ENCODE measurements around the gene C8B.

The C8B gene

DNA sequence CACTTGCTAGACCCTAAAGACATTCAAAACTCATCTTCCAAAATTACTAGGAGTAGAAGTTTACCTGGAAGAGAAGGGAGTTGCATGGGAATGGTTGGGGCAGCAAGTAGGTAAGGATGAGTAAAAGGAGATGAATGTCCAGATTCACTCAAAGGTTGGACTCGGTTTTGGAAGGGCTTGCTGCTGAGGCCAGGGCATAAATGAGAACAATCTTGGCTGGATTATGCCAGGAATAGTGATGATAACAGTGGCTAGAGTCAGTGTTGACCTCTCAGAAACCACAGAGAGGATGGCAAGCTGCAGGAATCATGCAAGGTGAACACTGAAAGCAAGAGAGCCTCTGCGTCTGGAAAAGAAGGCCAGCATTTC, 67.8 kb downstream of the C8B start:
- Histone ChIP-seq H3K36me3 (ENCODE audit: insufficient read depth, low read length) (no peaks in the 10 kb centered on the region), H3K27ac (no peak overlapping the region), H3K4me3 (no peak overlapping the region), H3K9me3 (ENCODE audit: low read depth, low read length) (no peaks in the 10 kb centered on the region), H3K9ac (ENCODE audit: insufficient read length) (no peak overlapping the region)
- DNase-seq (ENCODE audit: low read depth, low spot score) = no peak
- TF ChIP-seq FOXP2 (optimal IDR thresholded peaks at IDR 0.05; ENCODE audit: control extremely low read depth, extremely low read length, insufficient read depth) (no peak), EZH2 (IDR thresholded peaks at IDR 0.05) (no peak), POLR2AphosphoS5 (IDR thresholded peaks at IDR 0.05; ENCODE audit: borderline replicate concordance, low read depth, low read length) (no peak)

DNA sequence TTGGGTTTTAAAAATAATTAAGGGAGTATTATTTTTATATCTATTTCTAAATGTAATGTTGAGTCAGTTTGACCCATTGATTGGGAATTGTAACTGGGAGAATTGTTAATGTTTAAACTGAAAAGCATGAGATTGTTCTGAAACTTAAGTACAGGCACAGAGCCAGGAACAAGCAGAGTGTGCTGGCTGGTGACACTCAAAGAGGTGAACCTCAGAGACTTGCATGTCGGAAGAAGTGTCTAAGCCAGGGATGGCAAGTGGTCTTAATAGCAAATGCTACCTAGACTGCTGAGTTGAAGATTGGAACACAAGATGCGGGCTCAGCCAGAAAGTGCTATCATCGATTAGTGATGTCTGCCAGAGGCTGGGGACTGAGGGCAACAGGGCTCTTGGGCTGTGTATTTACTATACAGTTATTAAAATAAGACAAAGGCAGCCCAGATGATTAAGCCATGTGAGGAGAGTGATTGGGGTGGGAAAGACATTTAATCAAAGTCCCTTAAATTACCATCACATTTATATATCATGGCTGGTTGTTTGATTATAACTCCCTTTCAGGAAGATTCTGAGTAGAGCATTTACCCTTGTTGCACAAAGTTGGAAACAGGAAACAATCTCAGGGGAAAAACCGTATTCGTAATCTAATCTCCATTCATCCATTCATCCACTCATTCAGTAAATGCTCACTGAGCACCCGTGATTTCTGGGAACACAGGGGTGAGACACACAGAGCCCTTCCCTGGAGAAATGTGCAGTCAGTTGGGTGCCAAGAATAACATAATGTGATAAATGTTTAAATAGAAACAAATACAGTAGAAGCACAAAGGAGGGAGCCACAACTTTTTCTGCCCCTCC, 68.4 kb downstream of the C8B start:
- Histone ChIP-seq H3K9me3 (ENCODE audit: low read depth, low read length) (no peaks in the 10 kb centered on the region), H3K27ac (no peak overlapping the region), H3K9ac (ENCODE audit: insufficient read length) (no peak overlapping the region), H3K36me3 (ENCODE audit: insufficient read depth, low read length) (no peaks in the 10 kb centered on the region), H3K4me3 (no peak overlapping the region)
- no peak for DNase-seq (ENCODE audit: low read depth, low spot score)
- TF ChIP-seq FOXP2 (optimal IDR thresholded peaks at IDR 0.05; ENCODE audit: control extremely low read depth, extremely low read length, insufficient read depth) (no peak), POLR2AphosphoS5 (IDR thresholded peaks at IDR 0.05; ENCODE audit: borderline replicate concordance, low read depth, low read length) (no peak), EZH2 (IDR thresholded peaks at IDR 0.05) (no peak)

DNA sequence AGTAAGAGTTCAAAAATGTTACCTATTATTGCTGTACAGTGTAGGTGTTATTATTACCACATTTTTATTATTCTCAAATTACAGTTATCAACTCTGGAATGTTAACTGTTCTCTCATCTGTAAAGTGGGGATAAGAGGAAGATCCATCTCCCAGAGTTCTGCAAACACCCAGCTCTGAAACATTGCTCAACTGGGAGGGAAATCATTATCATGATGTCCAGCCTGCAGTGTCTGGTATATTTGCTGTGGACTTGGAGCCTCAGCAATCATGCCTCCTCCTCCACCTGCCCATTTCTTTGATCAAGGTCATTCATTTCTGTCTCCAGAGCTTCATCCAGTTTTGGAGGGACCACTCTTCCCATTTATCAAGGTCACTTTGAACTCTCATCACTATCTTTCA, 71.8 kb downstream of the C8B start:
- H3K9ac ChIP-seq (ENCODE audit: insufficient read length) = no peak overlapping the region
- no peak for TF ChIP-seq EZH2 (IDR thresholded peaks at IDR 0.05)
- no peak for TF ChIP-seq FOXP2 (optimal IDR thresholded peaks at IDR 0.05; ENCODE audit: control extremely low read depth, extremely low read length, insufficient read depth)
- no peak for TF ChIP-seq POLR2AphosphoS5 (IDR thresholded peaks at IDR 0.05; ENCODE audit: borderline replicate concordance, low read depth, low read length)
- DNase-seq (ENCODE audit: low read depth, low spot score) = no peak
- H3K27ac ChIP-seq = no peak overlapping the region
- no peaks in the 10 kb centered on the region for H3K36me3 ChIP-seq (ENCODE audit: insufficient read depth, low read length)
- H3K4me3 ChIP-seq = no peak overlapping the region
- no peaks in the 10 kb centered on the region for H3K9me3 ChIP-seq (ENCODE audit: low read depth, low read length)

DNA sequence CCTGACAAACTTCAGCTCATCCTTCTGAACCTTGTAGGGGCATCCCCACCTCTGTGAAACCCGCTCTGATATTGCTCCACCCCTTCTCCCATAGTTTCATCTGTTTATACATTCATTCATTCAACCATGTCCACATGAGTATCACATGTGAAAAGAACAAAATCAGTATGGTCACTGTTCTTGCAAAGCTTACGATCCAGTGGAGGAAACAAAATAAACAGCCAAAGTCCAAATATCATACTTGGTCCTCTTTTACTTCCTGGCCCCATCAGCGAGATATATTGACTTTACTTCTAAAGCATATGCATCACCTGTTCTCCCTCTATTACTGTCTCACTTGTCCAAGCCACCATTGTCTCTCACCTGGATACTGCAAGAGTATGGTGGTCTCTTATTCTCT, 75.6 kb downstream of the C8B start:
- DNase-seq (ENCODE audit: low read depth, low spot score) = no peak
- Histone ChIP-seq H3K36me3 (ENCODE audit: insufficient read depth, low read length) (no peaks in the 10 kb centered on the region), H3K4me3 (no peak overlapping the region), H3K9me3 (ENCODE audit: low read depth, low read length) (no peaks in the 10 kb centered on the region), H3K9ac (ENCODE audit: insufficient read length) (no peak overlapping the region), H3K27ac (no peak overlapping the region)
- TF ChIP-seq EZH2 (IDR thresholded peaks at IDR 0.05) (no peak), FOXP2 (optimal IDR thresholded peaks at IDR 0.05; ENCODE audit: control extremely low read depth, extremely low read length, insufficient read depth) (no peak), POLR2AphosphoS5 (IDR thresholded peaks at IDR 0.05; ENCODE audit: borderline replicate concordance, low read depth, low read length) (no peak)

DNA sequence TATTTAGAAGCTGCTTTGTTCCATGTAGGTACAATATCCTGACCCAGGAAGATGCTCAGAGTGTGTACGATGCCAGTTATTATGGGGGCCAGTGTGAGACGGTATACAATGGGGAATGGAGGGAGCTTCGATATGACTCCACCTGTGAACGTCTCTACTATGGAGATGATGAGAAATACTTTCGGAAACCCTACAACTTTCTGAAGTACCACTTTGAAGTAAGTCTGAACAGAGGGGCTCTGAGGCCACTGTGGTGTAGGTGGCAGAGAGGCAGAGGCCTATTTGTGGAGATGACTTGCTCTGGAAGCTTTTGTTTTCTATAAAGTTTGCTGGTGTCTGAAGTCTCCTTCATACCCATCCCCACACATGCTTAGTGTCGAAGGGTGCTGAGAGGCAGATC, 84.4 kb downstream of the C8B start:
- no peak for DNase-seq (ENCODE audit: low read depth, low spot score)
- Histone ChIP-seq H3K4me3 (no peak overlapping the region), H3K27ac (no peak overlapping the region), H3K9me3 (ENCODE audit: low read depth, low read length) (no peaks in the 10 kb centered on the region), H3K9ac (ENCODE audit: insufficient read length) (no peak overlapping the region), H3K36me3 (ENCODE audit: insufficient read depth, low read length) (no peaks in the 10 kb centered on the region)
- TF ChIP-seq EZH2 (IDR thresholded peaks at IDR 0.05) (no peak), POLR2AphosphoS5 (IDR thresholded peaks at IDR 0.05; ENCODE audit: borderline replicate concordance, low read depth, low read length) (no peak), FOXP2 (optimal IDR thresholded peaks at IDR 0.05; ENCODE audit: control extremely low read depth, extremely low read length, insufficient read depth) (no peak)

DNA sequence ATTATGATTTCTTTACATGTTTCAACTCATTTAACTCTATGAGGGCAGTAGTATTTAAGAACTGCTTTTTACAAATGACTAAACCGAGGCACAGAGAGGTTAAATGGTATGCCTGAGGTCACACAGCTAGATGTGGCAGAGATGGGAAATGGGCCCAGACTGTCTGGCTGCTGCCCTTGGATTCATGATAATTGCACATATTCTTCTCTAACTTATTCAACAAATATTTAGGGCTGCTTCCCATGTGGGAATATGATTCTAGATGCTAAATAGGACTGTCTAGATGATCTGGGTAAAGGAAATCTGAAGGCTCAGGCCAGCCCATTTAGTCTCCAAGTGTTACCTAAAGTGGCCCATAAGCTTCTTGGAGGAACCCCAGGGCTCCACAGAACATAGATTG, 85.0 kb downstream of the C8B start:
- Histone ChIP-seq H3K9ac (ENCODE audit: insufficient read length) (no peak overlapping the region), H3K4me3 (no peak overlapping the region), H3K36me3 (ENCODE audit: insufficient read depth, low read length) (no peaks in the 10 kb centered on the region), H3K27ac (no peak overlapping the region), H3K9me3 (ENCODE audit: low read depth, low read length) (no peaks in the 10 kb centered on the region)
- no peak for TF ChIP-seq POLR2AphosphoS5 (IDR thresholded peaks at IDR 0.05; ENCODE audit: borderline replicate concordance, low read depth, low read length)
- no peak for DNase-seq (ENCODE audit: low read depth, low spot score)

Measured in SK-N-MC (cell line).